IMR-90 (cell line): ENCODE data around the gene CPB2. TPM values are rescaled to one million over a fixed set of nuclear protein-coding genes. Genes with fewer than 3 reads are reported as not detected.

Experiments
- ATAC-seq: fragments of 200-7000 bp; cut with Tn5 transposase; 2 replicates; pipeline ENCODE4 v1.9.1; 2020; ENCODE audit warnings: low read depth, mild to moderate bottlenecking, moderate library complexity
- BruUV-seq: library from RNA; stranded (reverse); fragments of 400-500 nt; replicated peaks from 2 replicates; lab custom pipeline; 2021; lab: Mats Ljungman, UMichigan
- CTCF ChIA-PET: fragments of 300-600 bp; formaldehyde crosslinking; extraction: SDS; loops from one replicate; lab custom pipeline; 2021; ENCODE audit warnings: antibody characterized with exemption; lab: Yijun Ruan, JAX
- POLR2A ChIA-PET: fragments of 300-600 bp; sonication (Branson Sonifier 250); formaldehyde crosslinking; loops from one replicate; lab custom pipeline; 2022; ENCODE audit warnings: antibody characterized with exemption; ENCODE audit not compliant: unreplicated experiment; lab: Charles Lee
- DNase-seq: peaks from one replicate; pipeline ENCODE4 v3.0.0; 2013
- H2AFZ ChIP-seq: replicated peaks from 2 replicates; pipeline ENCODE3; 2013; ENCODE audit warnings: low read length, mild to moderate bottlenecking; ENCODE audit not compliant: poor library complexity
- H2AK5ac ChIP-seq: 2 replicates; pipeline ENCODE4 v1.6.1; 2013; ENCODE audit warnings: low read depth, low read length, inconsistent platforms
- H2AK9ac ChIP-seq: replicated peaks from 2 replicates; pipeline ENCODE3; 2013; ENCODE audit warnings: mild to moderate bottlenecking, low read depth, low read length, moderate library complexity; ENCODE audit not compliant: poor library complexity
- H2BK120ac ChIP-seq: 2 replicates; pipeline ENCODE4 v1.6.1; 2013; ENCODE audit warnings: low read depth, low read length, inconsistent platforms
- H2BK15ac ChIP-seq: 3 replicates; pipeline ENCODE4 v1.6.1; 2013; ENCODE audit warnings: low read depth, low read length, inconsistent platforms
- H2BK20ac ChIP-seq: 2 replicates; pipeline ENCODE4 v1.6.1; 2013; ENCODE audit warnings: low read depth, mild to moderate bottlenecking, inconsistent platforms, low read length, moderate library complexity
- H2BK5ac ChIP-seq: 2 replicates; pipeline ENCODE4 v1.6.1; 2013; ENCODE audit warnings: mild to moderate bottlenecking, low read depth, low read length, inconsistent platforms; ENCODE audit not compliant: poor library complexity, severe bottlenecking
- H3K14ac ChIP-seq: replicated peaks from 2 replicates; pipeline ENCODE4 v1.6.1; 2013; ENCODE audit warnings: low read depth, low read length, inconsistent platforms
- H3K18ac ChIP-seq: 2 replicates; pipeline ENCODE4 v1.6.1; 2013; ENCODE audit warnings: low read depth, low read length, control low read depth
- H3K23ac ChIP-seq: 2 replicates; pipeline ENCODE4 v1.6.1; 2013; ENCODE audit warnings: low read depth, low read length, inconsistent platforms
- H3K27ac ChIP-seq: 2 replicates; pipeline ENCODE4 v1.5.1; 2013; ENCODE audit warnings: mild to moderate bottlenecking, control low read depth, low read length; ENCODE audit not compliant: insufficient read depth
- H3K27me3 ChIP-seq: 2 replicates; pipeline ENCODE4 v1.6.1; 2013; ENCODE audit warnings: low read length; ENCODE audit not compliant: control insufficient read depth, insufficient read depth
- H3K36me3 ChIP-seq: 2 replicates; pipeline ENCODE4 v1.6.1; 2013; ENCODE audit warnings: low read length, mixed read lengths; ENCODE audit not compliant: control insufficient read depth, insufficient read depth
- H3K4ac ChIP-seq: 2 replicates; pipeline ENCODE4 v1.6.1; 2013; ENCODE audit warnings: low read depth, low read length, inconsistent platforms
- H3K4me1 ChIP-seq: 2 replicates; pipeline ENCODE4 v1.6.1; 2013; ENCODE audit warnings: low read length, mixed read lengths; ENCODE audit not compliant: control insufficient read depth, insufficient read depth
- H3K4me2 ChIP-seq: 2 replicates; pipeline ENCODE4 v1.6.1; 2013; ENCODE audit warnings: low read depth, mild to moderate bottlenecking, control low read depth, low read length, moderate library complexity
- H3K4me3 ChIP-seq: 2 replicates; pipeline ENCODE4 v1.5.1; 2013; ENCODE audit warnings: low read depth, mild to moderate bottlenecking, control low read depth, low read length, moderate library complexity; ENCODE audit not compliant: insufficient read depth
- H3K56ac ChIP-seq: 2 replicates; pipeline ENCODE4 v1.6.1; 2013; ENCODE audit warnings: low read length, inconsistent platforms; ENCODE audit not compliant: insufficient read depth; ENCODE audit errors: extremely low read depth
- H3K79me1 ChIP-seq, 2 experiments: 2 replicates each; pipeline ENCODE4 v1.6.1; 2013; ENCODE audit warnings: low read length in 2 of 2, inconsistent platforms in 1 of 2, low read depth in 1 of 2
- H3K9ac ChIP-seq: 2 replicates; pipeline ENCODE4 v1.6.1; 2013; ENCODE audit warnings: low read depth, low read length, control low read depth
- H3K9me1 ChIP-seq: 2 replicates; pipeline ENCODE4 v1.6.1; 2013; ENCODE audit warnings: low read length, inconsistent platforms; ENCODE audit not compliant: insufficient read depth
- H3K9me3 ChIP-seq: 2 replicates; pipeline ENCODE4 v1.6.1; 2013; ENCODE audit warnings: low read length; ENCODE audit not compliant: control insufficient read depth, insufficient read depth
- H4K20me1 ChIP-seq: 2 replicates; pipeline ENCODE4 v1.6.1; 2013; ENCODE audit warnings: low read length, inconsistent platforms; ENCODE audit not compliant: insufficient read depth
- H4K5ac ChIP-seq: 2 replicates; pipeline ENCODE4 v1.6.1; 2013; ENCODE audit warnings: mild to moderate bottlenecking, low read depth, low read length, control low read depth
- H4K8ac ChIP-seq, 2 experiments: 2 replicates each; pipeline ENCODE4 v1.6.1; 2013; ENCODE audit warnings: low read depth in 2 of 2, low read length in 2 of 2, control low read depth in 1 of 2, inconsistent platforms in 1 of 2
- H4K91ac ChIP-seq: 2 replicates; pipeline ENCODE4 v1.6.1; 2013; ENCODE audit warnings: low read depth, low read length, inconsistent platforms; ENCODE audit not compliant: insufficient read depth
- BHLHE40 ChIP-seq: fragments of 150-350 bp; IDR thresholded peaks from 2 replicates; pipeline ENCODE4 v1.6.1; 2016; ENCODE audit warnings: mild to moderate bottlenecking, low read depth, low read length
- CEBPB ChIP-seq: IDR thresholded peaks from 2 replicates; pipeline ENCODE4 v1.6.1; 2012; ENCODE audit warnings: low read depth, low read length, improper control_type of control experiment
- FOS ChIP-seq: fragments of 150-350 bp; IDR thresholded peaks from 2 replicates; pipeline ENCODE4 v1.6.1; 2016; ENCODE audit warnings: low read depth, low read length
- POLR2A ChIP-seq: IDR thresholded peaks from 2 replicates; pipeline ENCODE4 v1.6.1; 2012; ENCODE audit warnings: mild to moderate bottlenecking, low read depth, low read length
- RAD21 ChIP-seq: IDR thresholded peaks from 2 replicates; pipeline ENCODE4 v1.6.1; 2012; ENCODE audit warnings: low read length, improper control_type of control experiment
- RCOR1 ChIP-seq: IDR thresholded peaks from 2 replicates; pipeline ENCODE4 v1.6.1; 2012; ENCODE audit warnings: mild to moderate bottlenecking, low read length, improper control_type of control experiment; ENCODE audit not compliant: insufficient replicate concordance
- WGBS, 2 experiments: methylation state at CpG; one replicate each; pipeline versions ENCODE4 v1.1.5 to v1.1.7; 2013; ENCODE audit warnings: missing lambda C conversion rate in 2 of 2; ENCODE audit not compliant: insufficient read length in 1 of 2; ENCODE audit errors: extremely low coverage in 2 of 2; 5-methylcytosine and 5-hydroxymethylcytosine counted together
- dilution Hi-C: fragments of 300-500 bp; cut with HindIII; formaldehyde crosslinking; loops from one replicate; pipeline ENCODE4 v1.14.3; 2018; ENCODE audit warnings: low sequenced_read_pairs; ENCODE audit not compliant: unreplicated experiment
- in situ Hi-C: fragments of 300-500 bp; cut with MboI; formaldehyde crosslinking; loops from 3 replicates; pipeline ENCODE4 v1.14.3; 2019; ENCODE audit warnings: low sequenced_read_pairs, inconsistent platforms, mixed read lengths
- intact Hi-C: fragments of 100-400 bp; cut with micrococcal nuclease; formaldehyde crosslinking; loops from 2 replicates; pipeline ENCODE4 v1.10.0; 2022
- polyA plus RNA-seq, 3 experiments: library from polyadenylated mRNA; depleted of rRNA; stranded (reverse); fragments of >200 nt; gene quantifications; 2 replicates each; pipeline ENCODE4 v1.2.3, GENCODE V29; 2012; ENCODE audit warnings: low replicate concordance in 1 of 3
- total RNA-seq: library from RNA; depleted of rRNA; stranded (reverse); fragments of >200 nt; gene quantifications from 2 replicates; pipeline ENCODE4 v1.2.3, GENCODE V29; 2012
- TF ChIP-seq, protein P1 (sequence below): fragments of 150-350 bp; IDR thresholded peaks from 2 replicates; pipeline ENCODE4 v1.6.1; 2016; ENCODE audit warnings: low read depth, mild to moderate bottlenecking, low read length, moderate library complexity, borderline replicate concordance

The CPB2 gene
- total and polyA plus RNA-seq, 2 of the 4 experiments (the other 2 are of a cell fraction): not detected

DNA sequence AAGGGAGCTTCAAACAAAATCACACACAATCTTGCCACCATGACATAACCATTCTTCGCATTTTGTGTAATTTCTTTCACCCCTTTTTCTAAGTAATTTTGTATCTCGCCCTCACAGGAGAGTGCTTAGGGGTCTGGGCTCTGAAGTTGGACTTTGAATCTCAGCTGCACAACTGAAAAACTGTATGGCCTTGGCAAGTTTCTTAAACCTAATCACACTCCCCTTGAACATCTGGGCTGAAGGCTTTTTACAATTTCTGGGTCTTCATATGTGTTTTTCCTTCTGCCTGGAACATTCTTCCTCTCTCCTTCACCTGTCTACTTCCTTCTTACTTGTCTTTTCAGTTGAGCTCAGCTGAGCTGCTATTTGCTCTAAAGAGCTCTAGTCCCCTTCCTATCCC lies 24.3 kb upstream of the CPB2 start:
- no peak overlapping the region for H3K14ac ChIP-seq
- no peak overlapping the region for H3K27ac ChIP-seq
- H2BK15ac ChIP-seq: no peak overlapping the region
- in situ Hi-C loops: loop anchor here (10.0 kb wide), 1 partner anchor 504 kb away; no protein-coding TSS in a partner anchor
- BruUV-seq: no TSS peak
- H2AFZ ChIP-seq: no peak overlapping the region
- dilution Hi-C loops: no loop called here
- no peaks in the 10 kb centered on the region for H3K9me3 ChIP-seq
- H3K79me1 ChIP-seq: no peaks in the 10 kb centered on the region
- ATAC-seq: no peak
- H3K36me3 ChIP-seq: no peaks in the 10 kb centered on the region
- H4K20me1 ChIP-seq: no peaks in the 10 kb centered on the region
- H4K91ac ChIP-seq: no peak overlapping the region
- no peaks in the 10 kb centered on the region for H3K9me1 ChIP-seq
- H3K4me2 ChIP-seq: no peak overlapping the region
- H3K4ac ChIP-seq: no peak overlapping the region
- no peak overlapping the region for H4K8ac ChIP-seq
- no peaks in the 10 kb centered on the region for H3K4me1 ChIP-seq
- intact Hi-C loops: no loop called here
- no peak overlapping the region for H2AK5ac ChIP-seq
- H2AK9ac ChIP-seq: no peak overlapping the region
- no peak overlapping the region for H4K5ac ChIP-seq
- no peak overlapping the region for H2BK120ac ChIP-seq
- CTCF ChIA-PET: interaction anchor here (1.1 kb wide), 1 partner anchor 10 kb away, joined by 3 read pairs; no protein-coding TSS in a partner anchor
- peaks cover 12% of the 10 kb centered on the region for H3K27me3 ChIP-seq
- POLR2A ChIA-PET: no interaction called here
- H2BK20ac ChIP-seq: no peak overlapping the region
- no peak for DNase-seq
- no peak for TF ChIP-seq CEBPB
- TF ChIP-seq BHLHE40: no peak
- no peak for TF ChIP-seq FOS
- no peak for TF ChIP-seq RAD21
- no peak for TF ChIP-seq RCOR1
- TF ChIP-seq, protein P1, sequence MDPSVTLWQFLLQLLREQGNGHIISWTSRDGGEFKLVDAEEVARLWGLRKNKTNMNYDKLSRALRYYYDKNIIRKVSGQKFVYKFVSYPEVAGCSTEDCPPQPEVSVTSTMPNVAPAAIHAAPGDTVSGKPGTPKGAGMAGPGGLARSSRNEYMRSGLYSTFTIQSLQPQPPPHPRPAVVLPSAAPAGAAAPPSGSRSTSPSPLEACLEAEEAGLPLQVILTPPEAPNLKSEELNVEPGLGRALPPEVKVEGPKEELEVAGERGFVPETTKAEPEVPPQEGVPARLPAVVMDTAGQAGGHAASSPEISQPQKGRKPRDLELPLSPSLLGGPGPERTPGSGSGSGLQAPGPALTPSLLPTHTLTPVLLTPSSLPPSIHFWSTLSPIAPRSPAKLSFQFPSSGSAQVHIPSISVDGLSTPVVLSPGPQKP: no peak
- TF ChIP-seq POLR2A: no peak
- 80% methylated on average over 1 of the region's 2 CpGs; no CpG with 5 or more reads in 1 of the 2 experiments for WGBS, 2 experiments
- no peak overlapping the region for H3K9ac ChIP-seq
- H3K4me3 ChIP-seq: no peak overlapping the region
- no peak overlapping the region for H3K56ac ChIP-seq
- no peak overlapping the region for H3K23ac ChIP-seq
- no peak overlapping the region for H3K18ac ChIP-seq
- H2BK5ac ChIP-seq: no peak overlapping the region
